SK-N-SH (cell line): ENCODE data around the gene UNK. TPM values are rescaled to one million over a fixed set of nuclear protein-coding genes. Genes with fewer than 3 reads are reported as not detected.

Experiments used
- CTCF ChIA-PET: fragments of 300-600, 350-600 bp; formaldehyde crosslinking; extraction: SDS; loops from one replicate; lab custom pipeline; 2021; lab: Yijun Ruan, JAX
- POLR2A ChIA-PET: fragments of 350-600 bp; sonication (Branson Sonifier 250); formaldehyde crosslinking; extraction: SDS; loops from one replicate; lab custom pipeline; 2020; ENCODE audit warnings: antibody characterized with exemption, inconsistent platforms; lab: Yijun Ruan, JAX
- DNase-seq: peaks from one replicate; pipeline ENCODE4 v3.0.0; 2012
- H2AFZ ChIP-seq: fragments of 200-600 bp; sonication (generic); 2 replicates; pipeline ENCODE4 v1.8.1; 2016; ENCODE audit warnings: antibody characterized with exemption, mild to moderate bottlenecking, low read depth
- H3F3A ChIP-seq: fragments of 200-600 bp; sonication (generic); replicated peaks from 2 replicates; pipeline ENCODE3; 2016; ENCODE audit warnings: antibody characterized with exemption, mild to moderate bottlenecking; ENCODE audit not compliant: insufficient read depth
- H3K27ac ChIP-seq, 2 experiments: fragments of 200-500 bp in 1 of 2; fragments of 200-600 bp in 1 of 2; sonication (Bioruptor generic) in 1 of 2; sonication (generic), shearing (Covaris generic) in 1 of 2; 2 replicates each; pipeline versions ENCODE4 v1.5.1 to v1.6.1; 2014 to 2016; ENCODE audit warnings: low read depth in 2 of 2, inconsistent platforms in 1 of 2, low read length in 1 of 2, mild to moderate bottlenecking in 1 of 2, mixed read lengths in 1 of 2
- H3K27me3 ChIP-seq: fragments of 200-600 bp; sonication (generic), shearing (Covaris generic); 2 replicates; pipeline ENCODE4 v1.6.1; 2016; ENCODE audit warnings: mixed run types; ENCODE audit not compliant: insufficient read depth
- H3K36me3 ChIP-seq, 2 experiments: fragments of 200-500 bp in 1 of 2; fragments of 200-600 bp in 1 of 2; sonication (Bioruptor generic) in 1 of 2; sonication (generic) in 1 of 2; replicated peaks in 1 of 2; 2 replicates each; pipeline versions ENCODE3 to v1.5.1; 2014 to 2016; ENCODE audit warnings: low read length in 1 of 2, mild to moderate bottlenecking in 1 of 2; ENCODE audit not compliant: insufficient read depth in 2 of 2, control insufficient read depth in 1 of 2
- H3K4me1 ChIP-seq, 2 experiments: fragments of 200-500 bp in 1 of 2; fragments of 200-600 bp in 1 of 2; sonication (Bioruptor generic) in 1 of 2; sonication (generic), shearing (Covaris generic) in 1 of 2; 2 replicates each; pipeline versions ENCODE4 v1.5.1 to v1.6.1; 2014 to 2016; ENCODE audit warnings: low read depth in 1 of 2, low read length in 1 of 2, mixed run types in 1 of 2; ENCODE audit not compliant: insufficient read depth in 2 of 2, control insufficient read depth in 1 of 2
- H3K4me2 ChIP-seq: fragments of 200-600 bp; sonication (generic), shearing (Covaris generic); 2 replicates; pipeline ENCODE4 v1.6.1; 2017; ENCODE audit warnings: mixed run types
- H3K4me3 ChIP-seq, 2 experiments: fragments of 200-500 bp in 1 of 2; fragments of 200-600 bp in 1 of 2; sonication (Bioruptor generic) in 1 of 2; sonication (generic), shearing (Covaris generic) in 1 of 2; 2 replicates each; pipeline versions ENCODE4 v1.5.1 to v1.8.1; 2014 to 2016; ENCODE audit warnings: low read depth in 2 of 2, inconsistent platforms in 1 of 2, low read length in 1 of 2, mild to moderate bottlenecking in 1 of 2, mixed read lengths in 1 of 2, moderate library complexity in 1 of 2
- H3K79me2 ChIP-seq: fragments of 200-600 bp; sonication (generic); 2 replicates; pipeline ENCODE4 v1.8.1; 2017; ENCODE audit warnings: mild to moderate bottlenecking; ENCODE audit not compliant: insufficient read depth
- H3K9ac ChIP-seq: fragments of 200-600 bp; sonication (generic); 2 replicates; pipeline ENCODE4 v1.6.1; 2017; ENCODE audit warnings: mixed run types
- H3K9me2 ChIP-seq: fragments of 200-600 bp; sonication (generic); 2 replicates; pipeline ENCODE4 v1.6.1; 2017; ENCODE audit warnings: mixed run types
- H3K9me3 ChIP-seq: fragments of 200-600 bp; sonication (generic); 2 replicates; pipeline ENCODE4 v1.6.1; 2017; ENCODE audit warnings: mixed run types, mild to moderate bottlenecking, moderate library complexity
- H4K20me1 ChIP-seq: fragments of 200-600 bp; sonication (generic); 2 replicates; pipeline ENCODE4 v1.6.1; 2017; ENCODE audit warnings: mild to moderate bottlenecking, mixed run types; ENCODE audit not compliant: insufficient read depth
- CHD2 ChIP-seq: fragments of 150-350 bp; IDR thresholded peaks from 2 replicates; pipeline ENCODE4 v1.6.1; 2018; ENCODE audit warnings: low read length; ENCODE audit not compliant: partially characterized antibody
- CTCF ChIP-seq: fragments of 200-600 bp; sonication (generic); IDR thresholded peaks from 2 replicates; pipeline ENCODE4 v1.6.1; 2017; ENCODE audit warnings: antibody characterized with exemption, mild to moderate bottlenecking, moderate library complexity
- ELF1 ChIP-seq: IDR thresholded peaks from 2 replicates; pipeline ENCODE4 v1.4.0; 2012
- EZH2phosphoT487 ChIP-seq: fragments of 200-600 bp; sonication (generic); IDR thresholded peaks from 2 replicates; pipeline ENCODE4 v1.6.1; 2017; ENCODE audit warnings: low read depth, mixed run types, mild to moderate bottlenecking, antibody characterized with exemption, moderate library complexity, borderline replicate concordance
- FOSL2 ChIP-seq: IDR thresholded peaks from 2 replicates; pipeline ENCODE4 v1.4.0; 2012; ENCODE audit warnings: low read depth, mild to moderate bottlenecking, moderate library complexity, borderline replicate concordance
- FOXJ3 ChIP-seq: sonication (generic); formaldehyde crosslinking; IDR thresholded peaks from 2 replicates; pipeline ENCODE4 v1.5.1; 2020; ENCODE audit warnings: mild to moderate bottlenecking, missing genetic modification reagents
- FOXM1 ChIP-seq: IDR thresholded peaks from 2 replicates; pipeline ENCODE4 v1.4.0; 2012; ENCODE audit warnings: low read depth, mild to moderate bottlenecking
- GABPA ChIP-seq: IDR thresholded peaks from 2 replicates; pipeline ENCODE4 v1.4.0; 2012; ENCODE audit warnings: low read depth, mild to moderate bottlenecking
- IRF3 ChIP-seq: fragments of 150-350 bp; IDR thresholded peaks from 2 replicates; pipeline ENCODE4 v1.6.1; 2016; ENCODE audit warnings: mild to moderate bottlenecking, low read depth, low read length
- JUND ChIP-seq: IDR thresholded peaks from 2 replicates; pipeline ENCODE4 v1.4.0; 2012
- MEF2A ChIP-seq: IDR thresholded peaks from 2 replicates; pipeline ENCODE4 v1.4.0; 2012; ENCODE audit warnings: low read depth, borderline replicate concordance
- MXI1 ChIP-seq: IDR thresholded peaks from 2 replicates; pipeline ENCODE4 v1.6.1; 2012; ENCODE audit warnings: mild to moderate bottlenecking, low read depth, low read length, improper control_type of control experiment
- NRF1 ChIP-seq: IDR thresholded peaks from 2 replicates; pipeline ENCODE4 v1.6.1; 2012; ENCODE audit warnings: low read depth, mild to moderate bottlenecking, low read length
- RAD21 ChIP-seq: IDR thresholded peaks from 2 replicates; pipeline ENCODE4 v1.6.1; 2012; ENCODE audit warnings: mild to moderate bottlenecking, low read length
- REST ChIP-seq: IDR thresholded peaks from 2 replicates; pipeline ENCODE4 v1.6.1; 2012; ENCODE audit warnings: mild to moderate bottlenecking, low read depth, low read length, moderate library complexity
- RXRA ChIP-seq: IDR thresholded peaks from 2 replicates; pipeline ENCODE4 v1.4.0; 2012; ENCODE audit warnings: low read depth, mild to moderate bottlenecking, borderline replicate concordance
- SIN3A ChIP-seq: IDR thresholded peaks from 2 replicates; pipeline ENCODE4 v1.6.1; 2012; ENCODE audit warnings: low read depth, mild to moderate bottlenecking, low read length, moderate library complexity, borderline replicate concordance
- SMC3 ChIP-seq: IDR thresholded peaks from 2 replicates; pipeline ENCODE4 v1.6.1; 2012; ENCODE audit warnings: low read depth, low read length, improper control_type of control experiment
- TCF12 ChIP-seq: IDR thresholded peaks from 2 replicates; pipeline ENCODE4 v1.4.0; 2012
- YY1 ChIP-seq: IDR thresholded peaks from 2 replicates; pipeline ENCODE4 v1.4.0; 2012; ENCODE audit warnings: low read depth, mild to moderate bottlenecking
- WGBS: methylation state at CpG from one replicate; pipeline ENCODE4 v1.1.6; 2017; ENCODE audit warnings: low lambda C conversion rate; 5-methylcytosine and 5-hydroxymethylcytosine counted together
- polyA plus RNA-seq, 3 experiments: library from polyadenylated mRNA; depleted of rRNA; stranded (reverse); fragments of >200 nt; gene quantifications; 2 replicates each; pipeline ENCODE4 v1.2.3, GENCODE V29; 2012

Gene UNK
- polyA plus RNA-seq, 1 of the 3 experiments (the other 2 are of a cell fraction), result 24.8 TPM

GRCh38 chr17:75750661-75751423 lies 33.8 kb upstream of the UNK start:
- no peaks in the 10 kb centered on the region for H3K79me2 ChIP-seq
- no peak overlapping the region for H3K27ac ChIP-seq
- peaks cover 0 to 34% of the 10 kb centered on the region in 2 experiments; a peak in 1 of 4 replicates for H3K4me1 ChIP-seq
- no peaks in the 10 kb centered on the region for H3K9me3 ChIP-seq
- H3F3A ChIP-seq, result peaks cover 18% of the 10 kb centered on the region
- ChIA-PET POLR2A (interaction anchor here (3.2 kb wide), 1 partner anchor 25 kb away, joined by 18 read pairs; no protein-coding TSS in a partner anchor), CTCF (interaction anchor here (0.9 to 31.4 kb wide), 37 partner anchors 10 to 328 kb away, joined by 3 to 1370 read pairs (median 16); partner anchors contain the start of genes GALK1, ITGB4, RECQL5 and SAP30BP)
- H4K20me1 ChIP-seq, result no peaks in the 10 kb centered on the region
- no peak overlapping the region for H3K4me2 ChIP-seq
- no peaks in the 10 kb centered on the region for H3K36me3 ChIP-seq
- TF ChIP-seq ELF1 (no peak), JUND (no peak)
- no peak overlapping the region for H3K9ac ChIP-seq
- whole genome bisulfite sequencing, result 77% methylated on average over 22 of the region's 23 CpGs
- no peaks in the 10 kb centered on the region for H3K9me2 ChIP-seq
- H2AFZ ChIP-seq, result no peak overlapping the region
- H3K4me3 ChIP-seq, result no peak overlapping the region
- no peak for DNase-seq
- no peaks in the 10 kb centered on the region for H3K27me3 ChIP-seq

- no peaks in the 10 kb centered on the region for H3K79me2 ChIP-seq
- ChIA-PET CTCF (interaction anchor here (0.7 to 31.4 kb wide), 22 partner anchors 9 to 151 kb away, joined by 3 to 1370 read pairs (median 40); partner anchors contain the start of genes GALK1, ITGB4, RECQL5 and SAP30BP), POLR2A (interaction anchor here (3.2 kb wide), 1 partner anchor 24 kb away, joined by 18 read pairs; no protein-coding TSS in a partner anchor)
- no peak overlapping the region for H2AFZ ChIP-seq
- H4K20me1 ChIP-seq, result no peaks in the 10 kb centered on the region
- H3K9me2 ChIP-seq, result no peaks in the 10 kb centered on the region
- H3K9me3 ChIP-seq, result no peaks in the 10 kb centered on the region
- no peak overlapping the region for H3K4me2 ChIP-seq
- no peaks in the 10 kb centered on the region for H3K27me3 ChIP-seq
- H3K4me3 ChIP-seq, result no peak overlapping the region
- H3K27ac ChIP-seq, result no peak overlapping the region
- H3K4me1 ChIP-seq, result peaks cover 0 to 39% of the 10 kb centered on the region in 2 experiments; a peak in 1 of 4 replicates
- DNase-seq, result no peak
- 85% methylated on average over 23 of the region's 24 CpGs for WGBS
- H3F3A ChIP-seq, result peaks cover 18% of the 10 kb centered on the region
- H3K9ac ChIP-seq, result no peak overlapping the region
- H3K36me3 ChIP-seq, result no peaks in the 10 kb centered on the region
- no peak for TF ChIP-seq SMC3
- no peak for TF ChIP-seq SIN3A
- TF ChIP-seq MEF2A, result no peak
- no peak for TF ChIP-seq YY1
- no peak for TF ChIP-seq FOXM1
- TF ChIP-seq TCF12, result no peak
- TF ChIP-seq CHD2, result no peak
- TF ChIP-seq EZH2phosphoT487, result no peak
- TF ChIP-seq GABPA, result no peak
- TF ChIP-seq FOSL2, result no peak
- no peak for TF ChIP-seq IRF3
- no peak for TF ChIP-seq MXI1
- TF ChIP-seq CTCF, result no peak
- no peak for TF ChIP-seq NRF1
- no peak for TF ChIP-seq RXRA
- no peak for TF ChIP-seq RAD21
- no peak for TF ChIP-seq FOXJ3 (CRISPR knock-in tag)
- TF ChIP-seq REST, result no peak
Observed at GRCh38 chr17:75751676-75752404, 32.8 kb upstream of the UNK start.
